Fibroblast of skin of back (primary cell): ENCODE measurements around the gene TAOK3.

ENCODE experiments used
- DNase-seq: peaks from one replicate; pipeline ENCODE4 v3.0.0-alpha.2; 2013

Gene TAOK3

DNA sequence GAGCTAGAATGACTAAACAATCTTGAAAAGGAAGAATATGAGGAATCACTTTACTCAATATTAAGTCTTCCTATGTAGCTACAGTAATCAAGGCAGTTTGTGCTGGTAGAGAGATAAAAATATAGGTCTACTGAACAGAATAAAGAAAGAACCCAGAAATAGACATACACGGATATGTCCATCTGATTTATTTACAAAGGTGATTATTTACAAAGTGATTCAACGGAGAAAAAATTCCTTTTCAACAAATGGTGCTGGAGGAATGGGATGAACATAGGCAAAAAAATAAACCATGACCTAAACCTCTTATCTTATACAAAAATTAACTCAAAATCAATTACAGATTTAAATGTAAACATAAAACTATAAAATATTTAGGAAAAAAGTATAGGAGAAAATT lies 36.6 kb downstream of the TAOK3 start:
- DNase-seq: no peak

DNA sequence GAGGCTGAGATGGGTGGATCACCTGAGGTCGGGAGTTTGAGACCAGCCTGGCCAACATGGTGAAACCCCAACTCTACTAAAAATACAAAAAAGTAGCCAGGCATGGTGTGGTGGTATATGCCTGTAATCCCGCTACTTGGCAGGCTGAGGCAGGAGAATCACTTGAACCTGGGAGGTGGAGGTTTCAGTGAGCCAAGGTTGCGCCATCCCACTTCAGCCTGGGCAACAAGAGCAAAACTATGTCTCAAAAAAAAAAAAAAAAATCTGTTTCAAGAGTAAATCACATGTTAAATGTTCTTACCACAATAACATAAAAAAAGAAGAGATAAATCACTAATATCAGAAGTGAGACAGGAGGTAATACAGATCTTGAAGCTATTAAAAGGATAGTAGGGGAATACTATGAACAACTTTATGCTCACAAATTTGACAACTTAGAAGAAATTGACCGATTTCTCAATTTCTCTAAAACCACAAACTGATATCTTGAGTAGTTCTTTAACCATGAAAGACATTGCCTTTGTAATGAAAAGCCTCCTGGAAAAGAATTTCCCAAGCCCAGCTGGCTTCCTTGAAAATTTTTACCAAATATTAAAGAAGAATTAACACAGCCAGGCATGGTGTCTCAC lies 37.7 kb downstream of the TAOK3 start:
- DNase-seq: no peak

DNA sequence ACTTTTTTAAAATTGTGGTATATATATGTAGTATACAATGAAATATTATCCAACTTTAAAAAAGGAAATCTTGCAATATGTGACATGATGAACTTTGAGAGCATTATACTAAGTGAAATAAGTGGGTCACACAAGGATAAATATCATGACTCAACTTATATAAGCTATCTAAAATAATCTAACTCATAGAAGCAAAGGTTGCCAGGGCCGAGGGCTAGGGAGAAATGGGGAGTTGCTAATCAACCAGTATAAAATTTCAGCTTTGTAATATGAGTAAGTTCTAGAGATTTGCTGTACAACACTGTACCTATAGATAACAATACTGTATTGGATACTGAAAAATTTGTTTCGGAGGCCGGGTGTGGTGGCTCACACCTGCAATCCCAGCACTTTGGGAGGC lies 38.5 kb downstream of the TAOK3 start:
- DNase-seq: no peak

DNA sequence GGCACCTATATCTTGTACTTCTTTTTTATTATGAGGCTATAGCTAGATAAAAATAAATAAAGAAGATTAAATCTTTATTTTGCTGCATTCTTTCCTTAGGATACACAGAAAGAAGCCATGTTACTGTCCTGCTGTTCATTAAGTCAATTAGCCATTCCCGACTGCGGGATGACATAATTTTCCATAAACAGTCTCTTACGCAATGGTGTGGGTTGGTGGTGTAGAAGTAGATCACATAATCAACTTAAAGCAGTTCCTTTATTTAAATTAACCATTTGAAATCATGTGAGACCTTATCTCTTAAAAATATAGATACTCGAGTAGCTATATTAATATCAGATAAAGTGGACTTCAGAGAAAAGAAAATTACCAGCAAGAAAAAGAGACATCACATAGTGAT lies 40.2 kb downstream of the TAOK3 start:
- DNase-seq: no peak

DNA sequence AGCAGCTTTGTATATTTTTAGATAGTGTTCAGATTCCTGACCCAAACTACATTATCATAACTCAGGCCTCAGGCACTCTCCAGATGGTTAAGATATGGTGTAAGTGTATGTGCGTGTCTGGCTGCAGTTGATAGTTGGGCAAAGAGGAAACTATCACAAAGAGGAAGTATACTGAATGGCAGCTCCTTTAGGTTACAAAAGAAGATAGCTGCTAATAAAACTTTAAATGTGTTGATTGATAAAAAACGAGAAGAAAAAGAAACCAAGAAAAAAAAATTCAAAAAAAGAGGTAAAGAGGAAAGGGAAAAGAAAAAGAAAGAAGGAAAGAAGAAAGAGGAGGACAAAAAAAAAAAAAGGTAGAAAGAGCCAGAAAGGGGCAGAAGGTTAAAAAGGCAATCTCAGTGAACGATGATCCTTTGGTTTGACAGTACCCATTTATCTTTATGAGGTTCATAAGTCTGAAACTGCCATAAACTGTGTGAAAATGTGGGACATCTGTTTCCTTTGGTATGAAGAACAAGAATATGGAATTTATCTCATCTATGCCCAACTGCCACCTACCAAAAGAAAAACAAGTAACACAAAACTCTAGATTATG lies 42.2 kb downstream of the TAOK3 start:
- peak; percentile 62 for DNase-seq

DNA sequence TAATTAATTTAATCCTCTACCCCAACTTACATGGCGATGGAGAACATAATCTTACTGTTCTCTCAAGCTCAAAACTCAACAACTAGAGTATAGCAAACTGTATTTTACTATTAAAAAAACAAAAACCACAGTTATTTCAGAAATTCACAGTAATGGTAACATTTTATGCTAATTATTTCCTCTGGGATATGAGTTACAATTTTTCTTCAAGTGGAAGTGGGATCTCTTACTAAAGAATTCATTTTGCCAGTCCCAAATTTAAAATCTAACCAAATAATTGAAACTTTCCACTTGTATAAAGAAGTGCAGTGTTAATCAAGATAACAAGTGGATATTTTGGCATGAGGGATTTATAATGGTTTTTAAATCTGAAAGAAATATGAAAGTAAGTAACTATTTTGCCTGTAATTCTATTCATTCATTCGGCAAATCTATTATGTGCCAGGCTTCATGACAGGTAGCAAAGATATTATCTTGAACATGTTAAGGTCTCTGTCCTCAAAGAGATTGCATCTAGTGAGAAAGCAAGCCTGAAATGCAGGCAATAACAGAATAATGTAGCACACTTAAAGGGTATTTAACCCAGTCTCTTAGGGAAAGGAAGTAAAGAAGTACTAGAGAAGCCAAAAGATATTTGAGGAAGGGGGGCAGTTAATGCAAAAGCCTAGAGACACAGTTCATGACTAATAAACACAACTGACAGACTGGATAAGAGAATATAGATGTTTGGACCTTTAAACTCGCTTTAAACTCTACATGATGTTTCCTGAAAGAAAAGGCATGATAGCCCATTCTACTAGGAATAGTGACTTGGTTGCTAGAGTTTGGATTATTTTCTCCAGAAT lies 44.0 kb downstream of the TAOK3 start:
- DNase-seq: no peak

DNA sequence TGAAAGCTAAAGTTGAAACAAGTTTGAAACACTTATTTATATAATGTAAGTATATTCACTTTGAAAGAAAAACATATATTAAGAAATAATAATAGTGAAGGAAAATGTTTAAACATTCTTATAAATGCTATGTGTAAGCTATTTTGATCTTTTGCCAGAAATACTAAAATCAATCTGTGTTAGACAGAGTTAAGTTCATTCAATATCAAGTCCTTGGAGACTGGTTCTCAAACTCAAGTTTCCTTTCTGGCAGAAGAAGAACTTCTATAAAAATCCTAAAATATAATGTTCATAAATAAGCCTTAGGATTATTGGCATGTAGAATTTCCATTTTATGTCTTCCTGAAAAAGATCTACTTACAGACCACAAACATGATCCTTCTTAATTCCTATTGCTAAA lies 45.3 kb downstream of the TAOK3 start:
- peak; percentile 29 for DNase-seq

DNA sequence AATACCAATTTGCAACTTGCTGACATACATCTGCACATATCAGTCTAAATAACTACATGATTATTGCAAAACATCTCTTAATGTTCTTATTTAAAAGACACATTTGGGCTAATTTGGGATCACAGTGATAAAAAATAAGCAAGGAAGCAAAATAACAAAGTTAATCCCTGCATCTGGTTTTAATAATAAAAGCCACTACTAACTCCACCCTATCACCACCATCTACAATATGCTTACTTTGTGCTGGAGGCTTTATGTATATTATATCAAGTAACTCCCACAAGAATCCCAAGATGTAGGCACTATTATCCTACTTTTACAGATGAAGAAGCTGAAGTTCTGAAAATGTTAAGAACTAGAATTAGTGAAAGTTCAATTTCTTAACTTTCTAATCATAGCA lies 45.7 kb downstream of the TAOK3 start:
- peak; percentile 35 for DNase-seq

DNA sequence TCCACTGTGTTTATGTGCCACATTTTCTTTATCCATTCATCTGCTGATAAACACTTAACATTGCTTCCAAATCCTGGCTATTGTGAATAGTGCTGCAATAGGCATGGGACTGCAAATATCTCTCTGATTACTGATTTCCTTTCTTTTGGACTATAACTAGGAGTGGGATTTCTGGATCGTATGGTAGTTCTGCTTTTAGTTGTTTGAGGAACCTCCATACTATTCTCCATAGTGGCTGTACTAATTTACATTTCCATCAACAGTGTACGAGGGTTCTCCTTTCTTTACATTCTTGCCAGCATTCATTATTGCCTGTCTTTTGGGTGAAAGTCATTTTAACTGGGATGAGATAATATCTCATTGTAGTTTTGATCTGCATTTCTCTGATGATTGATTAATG lies 47.6 kb downstream of the TAOK3 start:
- DNase-seq: no peak

DNA sequence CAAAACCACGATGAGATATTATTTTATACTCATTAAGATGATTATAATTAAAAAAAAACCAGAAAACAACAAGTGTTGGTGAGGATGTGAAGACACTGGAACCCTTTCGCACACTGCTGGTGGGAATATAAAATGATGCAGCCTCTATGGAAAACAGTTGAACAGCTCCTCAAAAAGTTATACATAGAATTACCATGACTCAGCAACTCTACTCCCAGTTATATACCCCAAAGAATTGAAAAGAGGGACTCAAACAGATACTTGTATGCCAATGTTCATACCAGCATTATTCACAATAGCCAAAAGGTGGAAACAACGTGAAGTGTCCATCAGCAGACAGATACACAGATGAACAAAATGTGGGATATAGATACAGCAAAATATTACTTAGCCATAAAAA lies 53.1 kb downstream of the TAOK3 start:
- DNase-seq: no peak

DNA sequence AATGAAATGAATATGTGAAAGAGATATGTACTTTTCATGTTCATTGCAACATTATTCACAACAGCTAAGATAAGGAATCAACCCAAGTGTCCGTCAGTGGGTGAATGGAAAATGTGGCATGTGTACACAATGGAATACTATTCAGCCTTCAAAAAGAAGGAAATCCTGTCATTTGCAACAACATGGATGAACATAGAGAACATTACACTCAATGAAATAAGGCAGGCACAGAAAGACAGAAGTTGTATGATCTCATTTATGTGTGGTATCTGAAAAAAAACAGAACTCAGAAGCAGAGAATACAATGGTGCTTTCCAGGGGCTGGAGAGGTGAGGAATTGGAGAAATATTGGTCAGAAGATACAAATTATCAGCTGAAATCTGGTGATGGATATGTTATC lies 54.0 kb downstream of the TAOK3 start:
- no peak for DNase-seq

DNA sequence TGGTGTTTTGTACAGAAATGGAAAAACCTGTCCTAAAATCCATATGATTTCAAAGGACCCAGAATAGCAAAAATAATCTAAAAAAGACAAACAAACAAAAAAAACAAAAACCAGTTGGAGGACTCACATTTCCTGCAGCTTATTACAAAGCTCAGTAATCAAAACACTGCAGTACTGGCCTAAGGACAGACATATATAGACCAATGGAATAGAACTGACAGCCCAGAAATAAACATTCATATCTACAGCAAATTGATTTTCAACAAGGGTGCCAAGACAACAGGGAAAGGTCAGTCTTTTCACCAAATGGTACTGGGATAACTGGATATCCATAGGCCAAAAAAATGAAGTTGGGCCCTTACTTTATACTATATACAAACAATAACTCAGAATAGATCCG lies 55.0 kb downstream of the TAOK3 start:
- DNase-seq: no peak

DNA sequence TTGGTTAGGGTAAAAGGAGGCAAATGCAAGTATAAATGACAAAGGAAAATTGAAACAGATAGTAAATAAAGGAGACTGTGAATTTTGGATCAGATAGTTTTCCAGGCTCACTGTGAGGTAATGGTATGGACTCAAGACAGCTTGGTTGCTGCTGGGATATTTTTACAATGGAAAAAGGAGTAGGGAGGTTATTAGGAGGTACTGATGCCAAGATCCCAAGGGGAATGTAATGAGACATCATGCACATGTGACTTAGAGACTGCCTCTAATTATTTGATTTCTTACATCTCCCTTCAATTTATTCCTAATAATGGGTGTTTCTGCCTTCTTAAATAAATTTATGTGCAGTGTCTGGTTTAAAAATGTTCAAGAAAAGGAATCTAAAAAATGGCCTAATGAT lies 56.9 kb downstream of the TAOK3 start:
- no peak for DNase-seq

DNA sequence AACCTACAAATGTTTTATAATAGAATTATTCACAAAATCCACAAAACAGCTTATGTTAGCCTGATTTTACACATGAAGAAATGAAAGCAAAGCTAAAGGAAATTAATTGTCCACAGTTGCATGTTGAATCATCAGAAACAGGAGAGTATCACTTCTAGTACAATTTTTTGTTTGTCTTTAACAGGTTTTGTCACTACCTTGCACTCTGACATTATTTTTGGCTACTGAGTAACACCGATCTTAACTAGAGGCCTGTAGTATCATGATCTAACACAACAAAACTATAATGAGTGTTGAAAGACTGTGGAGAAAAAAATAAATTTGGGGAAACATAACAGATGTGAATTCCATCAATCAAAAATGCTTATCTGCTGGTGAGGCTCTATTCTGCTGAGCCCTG lies 60.1 kb downstream of the TAOK3 start:
- no peak for DNase-seq

DNA sequence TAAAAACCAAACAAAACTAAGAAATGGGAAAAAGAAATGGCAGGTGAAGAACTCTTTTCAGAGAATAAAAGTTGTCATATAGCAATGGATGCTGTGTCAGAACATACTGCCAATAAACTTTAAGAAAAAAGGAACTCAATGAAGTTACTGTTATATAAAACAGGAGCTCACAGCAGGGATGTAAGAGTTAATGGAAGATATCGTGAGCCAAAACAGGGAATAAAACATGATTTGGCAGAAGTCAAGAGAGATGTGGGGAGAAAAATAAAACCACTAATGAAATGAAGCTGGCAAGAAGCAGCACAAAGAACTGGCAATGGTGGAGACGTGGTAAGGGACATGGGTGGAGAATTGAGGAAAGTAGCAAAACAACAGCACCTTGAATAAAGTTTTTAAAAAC lies 61.0 kb downstream of the TAOK3 start:
- no peak for DNase-seq

DNA sequence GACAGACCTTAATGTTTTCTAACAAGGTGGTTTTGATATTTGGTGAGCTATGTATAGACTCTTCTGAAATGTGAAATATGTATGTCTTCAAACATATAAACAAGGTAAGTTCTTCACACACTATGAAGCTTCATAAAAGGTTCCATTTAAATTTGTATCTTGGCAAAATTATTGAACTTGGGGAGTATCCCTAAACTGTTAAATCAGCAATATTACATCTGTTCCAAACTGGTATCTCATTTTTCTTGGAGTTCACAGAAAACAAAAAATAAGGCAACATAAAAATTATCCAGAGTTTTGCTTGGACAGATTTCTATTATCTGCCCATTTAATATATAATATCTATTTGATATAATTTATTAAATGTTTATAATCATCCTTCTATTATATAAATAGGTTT lies 62.4 kb downstream of the TAOK3 start:
- no peak for DNase-seq

DNA sequence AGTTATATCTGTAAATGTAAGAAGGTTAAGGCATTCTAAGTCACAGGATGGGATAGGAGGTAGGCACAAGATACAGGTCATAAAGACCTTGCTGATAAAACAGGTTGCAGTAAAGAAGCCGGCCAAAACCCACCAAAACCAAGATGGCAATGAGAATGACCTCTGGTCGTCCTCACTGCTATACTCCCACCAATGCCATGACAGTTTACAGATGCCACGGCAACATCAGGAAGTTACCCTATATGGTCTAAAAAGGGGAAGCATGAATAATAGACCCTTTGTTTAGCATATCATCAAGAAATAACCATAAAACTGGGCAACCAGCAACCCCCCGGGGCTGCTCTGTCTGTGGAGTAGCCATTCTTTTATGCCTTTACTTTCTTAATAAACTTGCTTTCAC lies 64.7 kb downstream of the TAOK3 start:
- peak; percentile 69 for DNase-seq

DNA sequence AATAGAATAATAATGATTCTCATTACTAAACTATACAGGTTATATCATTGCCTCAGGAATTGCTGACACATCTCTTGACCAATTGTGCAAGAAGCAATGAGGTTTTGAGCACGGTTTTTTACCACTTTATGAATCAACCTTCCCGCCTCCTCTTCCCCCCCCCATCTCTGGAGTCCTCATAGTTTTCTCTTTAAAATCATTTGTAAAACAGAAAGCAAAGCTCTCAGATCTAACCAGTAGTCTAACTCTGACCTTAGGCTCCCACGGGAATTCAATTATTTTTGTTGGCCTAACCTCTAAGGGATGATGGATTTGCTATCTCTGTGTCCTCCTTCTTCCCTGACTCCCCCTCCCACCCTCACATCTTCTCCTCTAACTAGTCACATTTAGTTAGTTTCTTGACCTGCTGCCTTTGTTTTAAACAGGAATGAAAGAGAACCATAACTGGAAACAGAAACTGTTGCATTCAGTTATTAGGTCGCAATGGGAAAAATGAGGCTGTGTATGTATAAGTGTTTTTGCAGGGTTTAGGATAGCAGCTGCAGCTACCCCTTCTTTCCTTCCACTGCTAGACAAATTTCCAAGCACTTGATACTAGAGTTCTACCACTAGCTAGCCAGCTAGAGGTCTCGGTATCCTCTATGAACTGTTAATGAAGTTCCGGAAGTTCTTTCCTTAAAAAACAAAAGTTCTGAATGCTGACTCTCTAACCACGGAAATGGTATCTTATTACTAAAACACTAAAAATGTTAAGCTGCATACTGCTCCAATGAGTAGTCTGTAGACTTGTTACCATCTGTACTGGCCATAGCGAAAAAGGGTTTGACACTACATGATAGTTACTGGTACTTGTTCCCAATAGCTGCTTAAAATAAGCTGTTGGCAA lies 65.4 kb downstream of the TAOK3 start:
- peak; percentile 95 for DNase-seq

DNA sequence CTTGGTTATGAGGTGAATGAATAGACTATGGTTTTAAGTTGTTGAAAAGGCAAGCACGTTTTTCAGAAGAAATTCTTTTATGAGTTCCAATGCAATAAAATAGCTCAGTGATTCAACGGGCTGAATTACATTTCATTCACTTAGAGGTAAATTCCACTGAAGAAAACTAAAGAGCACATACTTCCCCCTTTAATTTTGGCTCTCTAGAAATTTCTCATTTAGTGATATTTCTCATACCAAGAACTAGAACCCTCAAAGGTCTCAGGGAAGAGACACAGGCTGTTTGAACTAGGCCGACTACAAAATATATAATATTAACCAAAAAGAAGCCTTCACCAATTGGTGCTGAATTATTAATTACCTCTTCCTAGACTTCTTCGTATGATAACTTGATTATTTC lies 68.6 kb downstream of the TAOK3 start:
- no peak for DNase-seq

DNA sequence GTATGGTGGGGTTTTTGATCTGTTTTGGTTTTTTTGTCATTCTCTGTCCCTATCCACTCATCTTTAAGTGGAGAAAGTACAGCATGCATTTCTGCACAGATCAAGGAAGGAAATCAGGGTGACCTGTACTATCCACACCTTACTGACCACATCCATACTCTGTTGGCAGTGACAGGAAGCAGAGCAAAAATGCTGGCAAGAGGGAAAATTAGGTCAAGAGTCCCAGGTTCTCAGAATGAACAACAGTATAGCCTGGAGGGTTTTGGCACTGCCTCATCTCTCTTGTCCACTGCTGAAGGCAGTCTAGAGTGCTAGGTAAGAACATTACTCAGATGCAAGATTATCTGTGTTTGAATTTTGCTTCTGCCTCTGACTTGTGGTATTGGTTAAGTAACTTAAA lies 70.7 kb downstream of the TAOK3 start:
- DNase-seq: no peak

DNA sequence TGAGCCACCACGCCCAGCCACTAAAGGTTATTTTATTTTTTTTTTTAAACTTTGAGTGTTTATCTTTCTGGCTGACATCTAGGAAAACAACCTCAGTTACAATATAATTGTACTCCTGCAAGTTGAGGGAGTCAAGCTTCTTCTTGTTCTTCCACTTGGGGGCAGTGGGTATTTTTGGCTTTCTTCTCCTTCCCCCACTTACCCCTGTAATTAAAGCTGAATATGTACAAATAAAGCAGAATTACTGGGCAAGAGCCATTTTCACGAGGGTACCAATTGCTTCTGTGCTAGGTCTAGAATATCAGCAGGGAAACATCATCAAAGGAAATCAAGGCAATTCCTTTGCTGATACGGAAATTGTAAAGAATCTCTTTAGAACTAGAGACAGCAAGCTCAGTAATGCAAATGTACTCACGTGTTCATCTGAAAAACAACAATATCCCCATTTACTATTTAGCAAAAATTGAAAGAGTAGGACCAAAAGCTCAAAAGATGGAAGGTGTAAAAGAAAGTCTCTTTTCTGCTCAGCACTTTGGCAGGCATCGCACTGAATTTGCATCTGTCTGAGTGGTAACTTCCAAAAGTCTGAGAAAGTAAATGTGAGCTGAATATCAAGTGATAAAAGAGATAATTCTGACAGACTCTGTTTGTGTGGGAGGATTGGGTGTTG lies 72.8 kb downstream of the TAOK3 start:
- DNase-seq: no peak

DNA sequence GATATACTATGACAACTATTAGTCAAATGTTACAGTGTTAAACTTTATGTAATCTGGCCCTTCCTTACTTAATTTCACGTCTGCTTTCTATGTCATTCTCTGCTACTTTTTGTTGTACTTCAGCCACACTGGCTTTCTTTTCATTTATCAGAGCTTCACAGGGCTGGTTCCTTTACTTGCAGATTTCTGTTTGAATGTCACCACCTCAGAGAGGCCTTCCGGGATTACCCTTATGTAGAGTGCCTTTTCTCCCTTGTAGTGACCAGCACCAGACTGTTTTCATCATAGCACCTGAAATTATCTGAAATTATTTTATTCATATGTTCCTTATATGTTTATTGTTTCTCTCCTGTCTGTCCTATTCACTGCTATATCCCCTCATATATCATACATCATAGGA lies 75.4 kb downstream of the TAOK3 start:
- no peak for DNase-seq

DNA sequence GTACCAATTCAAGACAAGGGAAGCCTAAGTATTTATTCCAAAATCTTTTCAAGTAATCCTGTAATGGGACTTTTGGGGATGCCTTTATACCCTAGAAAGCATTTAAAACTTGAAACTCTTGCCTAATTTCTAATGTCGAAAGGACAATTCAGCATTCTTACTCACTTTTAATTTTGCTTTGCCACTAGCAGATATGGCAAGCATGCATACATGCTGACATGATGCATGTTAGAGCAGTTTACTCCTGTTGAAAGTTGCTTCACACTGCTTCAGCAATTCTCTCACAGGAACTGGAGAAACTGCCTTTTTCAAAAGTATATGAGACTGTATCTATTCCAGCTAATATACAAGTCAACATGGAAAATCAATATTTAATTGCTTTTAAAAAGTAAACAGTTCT lies 79.9 kb downstream of the TAOK3 start:
- DNase-seq: no peak
